ENCODE data around the gene TECRL.

TECRL gene

GRCh38 chr4:64327237-64327636 is 82.0 kb downstream of the TECRL start:
- no peak for DNase-seq (ENCODE audit: low read depth)

- no peak for DNase-seq (ENCODE audit: low read depth)
Measured at GRCh38 chr4:64326507-64326906, 82.7 kb downstream of the TECRL start.

- DNase-seq (ENCODE audit: low read depth), result no peak
Measured at GRCh38 chr4:64306255-64306565, 103.0 kb downstream of the TECRL start.

- DNase-seq (ENCODE audit: low read depth), result no peak
Measured at GRCh38 chr4:64305565-64306254, 103.5 kb downstream of the TECRL start.

GRCh38 chr4:64272432-64272831 is 136.8 kb downstream of the TECRL start:
- no peak for DNase-seq (ENCODE audit: low read depth)

GRCh38 chr4:64271601-64272081 is 137.6 kb downstream of the TECRL start:
- DNase-seq (ENCODE audit: low read depth), result no peak

GRCh38 chr4:64266669-64267068 is 142.6 kb downstream of the TECRL start:
- no peak for DNase-seq (ENCODE audit: low read depth)

GRCh38 chr4:64266263-64266662 is 143.0 kb downstream of the TECRL start:
- no peak for DNase-seq (ENCODE audit: low read depth)

GRCh38 chr4:64251781-64252180 is 157.5 kb downstream of the TECRL start:
- no peak for DNase-seq (ENCODE audit: low read depth)

GRCh38 chr4:64250488-64250887 is 158.8 kb downstream of the TECRL start:
- DNase-seq (ENCODE audit: low read depth), result no peak

GRCh38 chr4:64250061-64250460 is 159.2 kb downstream of the TECRL start:
- DNase-seq (ENCODE audit: low read depth), result no peak

- DNase-seq (ENCODE audit: low read depth), result no peak
Measured at GRCh38 chr4:64248186-64248585, 161.1 kb downstream of the TECRL start.

- DNase-seq (ENCODE audit: low read depth), result peak; percentile 0
Measured at GRCh38 chr4:64230709-64231310, 178.4 kb downstream of the TECRL start.

Measured in EH (cell line).